RPMI7951 (cell line): ENCODE measurements around the gene CALCOCO2. TPM values are rescaled to one million over a fixed set of nuclear protein-coding genes. Genes with fewer than 3 reads are reported as not detected.

ENCODE experiments used
- total RNA-seq: library from RNA; depleted of rRNA; stranded (reverse); fragments of >200 nt; shearing (Covaris generic); gene quantifications from 2 replicates; pipeline ENCODE4 v1.2.3, GENCODE V29; 2014; rRNA removed

The CALCOCO2 gene
- total RNA-seq, 1 experiment from 2014 or later = 48.8 TPM

Other genes with a start within 250 kb of the CALCOCO2 start
- gene HOXB3, start 240.8 kb upstream of the CALCOCO2 start, total RNA-seq = 3.2 and 7.9 TPM in 2 replicates
- 0.10 and 0.24 TPM in 2 replicates for gene HOXB5, start 237.3 kb upstream of the CALCOCO2 start, total RNA-seq
- gene HOXB6, start 226.0 kb upstream of the CALCOCO2 start, total RNA-seq = 4.8 and 7.3 TPM in 2 replicates
- 24.9 and 26.1 TPM in 2 replicates for gene HOXB7, start 220.0 kb upstream of the CALCOCO2 start, total RNA-seq
- 0.24 and 0.49 TPM in 2 replicates for gene HOXB8, start 215.7 kb upstream of the CALCOCO2 start, total RNA-seq
- gene HOXB9, start 204.7 kb upstream of the CALCOCO2 start, total RNA-seq = 2.3 and 4.1 TPM in 2 replicates
- gene PRAC1, start 108.5 kb upstream of the CALCOCO2 start, total RNA-seq = not detected in 2 replicates
- 2.4 and 6.1 TPM in 2 replicates for gene PRAC2, start 107.8 kb upstream of the CALCOCO2 start, total RNA-seq
- 4.7 and 5.4 TPM in 2 replicates for gene HOXB13, start 102.3 kb upstream of the CALCOCO2 start, total RNA-seq
- gene TTLL6, start 13.8 kb upstream of the CALCOCO2 start, total RNA-seq = 0.39 and 0.60 TPM in 2 replicates
- gene ATP5MC1, start 61.8 kb downstream of the CALCOCO2 start, total RNA-seq = 181 and 198 TPM in 2 replicates
- gene UBE2Z, start 77.4 kb downstream of the CALCOCO2 start, total RNA-seq = 47.9 and 56.8 TPM in 2 replicates
- 79.4 and 126 TPM in 2 replicates for gene SNF8, start 113.8 kb downstream of the CALCOCO2 start, total RNA-seq
- gene GIP, start 137.6 kb downstream of the CALCOCO2 start, total RNA-seq = not detected in 2 replicates
- 4.0 and 5.0 TPM in 2 replicates for gene IGF2BP1, start 166.3 kb downstream of the CALCOCO2 start, total RNA-seq